ENCODE results near the gene HSD3B1.

Gene HSD3B1

GRCh38 chr1:119506941-119507340, at the start of gene HSD3B1:
Gene HSD3B1 (plus strand): TSS chr1:119507210. CDS start chr1:119507477, 267 bp downstream.
- Histone ChIP-seq H3K4me3 (ENCODE audit: low read length) (no peak within 1 kb of the TSS), H3K4me1 (ENCODE audit: control insufficient read depth, insufficient read depth, low read length) (peaks cover 4% of the 10 kb centered on the region), H3K9ac (ENCODE audit: low read length) (no peak within 1 kb of the TSS), H3K27me3 (replicated peaks; ENCODE audit: control insufficient read depth, insufficient read depth, low read length) (peaks cover 10% of the 10 kb centered on the region), H3K36me3 (ENCODE audit: control insufficient read depth, insufficient read depth, low read length, severe bottlenecking) (no peaks in the 10 kb centered on the region), H3K9me3 (ENCODE audit: control insufficient read depth, low read length) (no peaks in the 10 kb centered on the region)
- DNase-seq (ENCODE audit: low read depth), result no peak

DNA sequence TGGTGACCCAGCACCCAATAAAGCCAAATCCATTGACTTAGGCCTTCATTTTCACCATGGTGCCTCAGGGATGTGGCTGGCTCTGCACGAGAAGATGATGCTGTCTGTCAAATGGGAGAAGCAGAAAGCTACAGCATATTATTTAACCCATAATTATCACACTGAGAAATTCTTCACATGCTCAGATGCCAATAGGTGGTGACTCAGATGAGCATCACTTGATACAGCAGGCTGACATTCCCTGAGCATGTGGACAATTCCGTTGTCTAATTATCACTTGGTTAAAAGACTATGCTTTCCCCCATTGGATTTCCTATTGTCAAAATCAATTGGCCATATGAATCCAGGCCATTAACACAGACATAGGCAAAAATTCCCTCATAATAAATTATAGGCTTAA, 44.0 kb upstream of the HSD3B1 start:
- DNase-seq (ENCODE audit: low read depth), result no peak
- H3K36me3 ChIP-seq (ENCODE audit: control insufficient read depth, insufficient read depth, low read length, severe bottlenecking), result no peaks in the 10 kb centered on the region
- H3K9ac ChIP-seq (ENCODE audit: low read length), result no peak overlapping the region
- H3K4me1 ChIP-seq (ENCODE audit: control insufficient read depth, insufficient read depth, low read length), result peaks cover 5% of the 10 kb centered on the region
- peaks cover 5% of the 10 kb centered on the region for H3K9me3 ChIP-seq (ENCODE audit: control insufficient read depth, low read length)
- H3K27me3 ChIP-seq (replicated peaks; ENCODE audit: control insufficient read depth, insufficient read depth, low read length), result peaks cover 20% of the 10 kb centered on the region
- no peak overlapping the region for H3K4me3 ChIP-seq (ENCODE audit: low read length)

- Histone ChIP-seq H3K4me1 (ENCODE audit: control insufficient read depth, insufficient read depth, low read length) (peaks cover 10% of the 10 kb centered on the region), H3K9ac (ENCODE audit: low read length) (no peak overlapping the region)
Measured at GRCh38 chr1:119463569-119463968, 43.4 kb upstream of the HSD3B1 start.

GRCh38 chr1:119466445-119466844, 40.6 kb upstream of the HSD3B1 start:
- H3K4me1 ChIP-seq (ENCODE audit: control insufficient read depth, insufficient read depth, low read length), result peaks cover 10% of the 10 kb centered on the region
- no peaks in the 10 kb centered on the region for H3K9me3 ChIP-seq (ENCODE audit: control insufficient read depth, low read length)
- peaks cover 31% of the 10 kb centered on the region for H3K27me3 ChIP-seq (replicated peaks; ENCODE audit: control insufficient read depth, insufficient read depth, low read length)

More at GRCh38 chr1:119463569-119463968, 43.4 kb upstream of the HSD3B1 start:
- H3K27me3 ChIP-seq (replicated peaks; ENCODE audit: control insufficient read depth, insufficient read depth, low read length), result peaks cover 22% of the 10 kb centered on the region
- H3K36me3 ChIP-seq (ENCODE audit: control insufficient read depth, insufficient read depth, low read length, severe bottlenecking), result no peaks in the 10 kb centered on the region
- H3K9me3 ChIP-seq (ENCODE audit: control insufficient read depth, low read length), result peaks cover 5% of the 10 kb centered on the region
- DNase-seq (ENCODE audit: low read depth), result no peak
- H3K4me3 ChIP-seq (ENCODE audit: low read length), result no peak overlapping the region

DNA sequence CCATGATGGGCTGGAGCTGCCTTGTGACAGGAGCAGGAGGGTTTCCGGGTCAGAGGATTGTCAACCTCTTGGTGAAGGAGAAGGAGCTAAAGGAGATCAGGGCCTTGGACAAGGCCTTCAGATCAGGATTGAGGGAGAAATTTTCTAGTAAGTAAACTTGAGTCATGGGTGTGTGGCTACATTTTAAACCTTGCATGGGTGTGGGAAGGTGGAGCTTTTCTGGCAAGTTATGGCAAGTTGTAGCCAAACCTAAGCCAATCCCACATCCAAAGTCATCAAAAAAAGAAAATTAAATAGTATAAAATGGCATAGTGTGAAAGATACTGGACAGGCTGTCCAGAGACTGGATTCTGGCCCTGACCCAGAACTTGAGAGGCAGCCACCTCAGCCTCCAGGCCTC, 39.8 kb upstream of the HSD3B1 start:
- Histone ChIP-seq H3K9ac (ENCODE audit: low read length) (no peak overlapping the region), H3K36me3 (ENCODE audit: control insufficient read depth, insufficient read depth, low read length, severe bottlenecking) (no peaks in the 10 kb centered on the region), H3K4me1 (ENCODE audit: control insufficient read depth, insufficient read depth, low read length) (peaks cover 10% of the 10 kb centered on the region), H3K4me3 (ENCODE audit: low read length) (no peak overlapping the region), H3K27me3 (replicated peaks; ENCODE audit: control insufficient read depth, insufficient read depth, low read length) (peaks cover 35% of the 10 kb centered on the region), H3K9me3 (ENCODE audit: control insufficient read depth, low read length) (no peaks in the 10 kb centered on the region)
- no peak for DNase-seq (ENCODE audit: low read depth)

More at GRCh38 chr1:119466445-119466844, 40.6 kb upstream of the HSD3B1 start:
- no peaks in the 10 kb centered on the region for H3K36me3 ChIP-seq (ENCODE audit: control insufficient read depth, insufficient read depth, low read length, severe bottlenecking)
- DNase-seq (ENCODE audit: low read depth), result no peak
- H3K9ac ChIP-seq (ENCODE audit: low read length), result no peak overlapping the region
- H3K4me3 ChIP-seq (ENCODE audit: low read length), result no peak overlapping the region

GRCh38 chr1:119467857-119468668, 38.9 kb upstream of the HSD3B1 start:
- peaks cover 43% of the 10 kb centered on the region for H3K27me3 ChIP-seq (replicated peaks; ENCODE audit: control insufficient read depth, insufficient read depth, low read length)
- H3K4me3 ChIP-seq (ENCODE audit: low read length), result no peak overlapping the region
- H3K9ac ChIP-seq (ENCODE audit: low read length), result no peak overlapping the region
- peaks cover 10% of the 10 kb centered on the region for H3K4me1 ChIP-seq (ENCODE audit: control insufficient read depth, insufficient read depth, low read length)
- no peak for DNase-seq (ENCODE audit: low read depth)
- H3K9me3 ChIP-seq (ENCODE audit: control insufficient read depth, low read length), result no peaks in the 10 kb centered on the region
- no peaks in the 10 kb centered on the region for H3K36me3 ChIP-seq (ENCODE audit: control insufficient read depth, insufficient read depth, low read length, severe bottlenecking)

- Histone ChIP-seq H3K9ac (ENCODE audit: low read length) (no peak overlapping the region), H3K4me1 (ENCODE audit: control insufficient read depth, insufficient read depth, low read length) (peaks cover 10% of the 10 kb centered on the region), H3K4me3 (ENCODE audit: low read length) (no peak overlapping the region), H3K36me3 (ENCODE audit: control insufficient read depth, insufficient read depth, low read length, severe bottlenecking) (no peaks in the 10 kb centered on the region), H3K27me3 (replicated peaks; ENCODE audit: control insufficient read depth, insufficient read depth, low read length) (peaks cover 52% of the 10 kb centered on the region), H3K9me3 (ENCODE audit: control insufficient read depth, low read length) (no peaks in the 10 kb centered on the region)
- no peak for DNase-seq (ENCODE audit: low read depth)
Measured at GRCh38 chr1:119469741-119470140, 37.3 kb upstream of the HSD3B1 start.

GRCh38 chr1:119470377-119470776, 36.6 kb upstream of the HSD3B1 start:
- Histone ChIP-seq H3K9me3 (ENCODE audit: control insufficient read depth, low read length) (no peaks in the 10 kb centered on the region), H3K27me3 (replicated peaks; ENCODE audit: control insufficient read depth, insufficient read depth, low read length) (peaks cover 58% of the 10 kb centered on the region), H3K4me1 (ENCODE audit: control insufficient read depth, insufficient read depth, low read length) (peaks cover 10% of the 10 kb centered on the region), H3K36me3 (ENCODE audit: control insufficient read depth, insufficient read depth, low read length, severe bottlenecking) (no peaks in the 10 kb centered on the region), H3K9ac (ENCODE audit: low read length) (no peak overlapping the region), H3K4me3 (ENCODE audit: low read length) (no peak overlapping the region)
- DNase-seq (ENCODE audit: low read depth), result no peak

GRCh38 chr1:119470958-119471357, 36.1 kb upstream of the HSD3B1 start:
- Histone ChIP-seq H3K9me3 (ENCODE audit: control insufficient read depth, low read length) (no peaks in the 10 kb centered on the region), H3K4me3 (ENCODE audit: low read length) (no peak overlapping the region), H3K36me3 (ENCODE audit: control insufficient read depth, insufficient read depth, low read length, severe bottlenecking) (no peaks in the 10 kb centered on the region), H3K9ac (ENCODE audit: low read length) (no peak overlapping the region), H3K4me1 (ENCODE audit: control insufficient read depth, insufficient read depth, low read length) (peaks cover 10% of the 10 kb centered on the region), H3K27me3 (replicated peaks; ENCODE audit: control insufficient read depth, insufficient read depth, low read length) (peaks cover 61% of the 10 kb centered on the region)
- DNase-seq (ENCODE audit: low read depth), result no peak

DNA sequence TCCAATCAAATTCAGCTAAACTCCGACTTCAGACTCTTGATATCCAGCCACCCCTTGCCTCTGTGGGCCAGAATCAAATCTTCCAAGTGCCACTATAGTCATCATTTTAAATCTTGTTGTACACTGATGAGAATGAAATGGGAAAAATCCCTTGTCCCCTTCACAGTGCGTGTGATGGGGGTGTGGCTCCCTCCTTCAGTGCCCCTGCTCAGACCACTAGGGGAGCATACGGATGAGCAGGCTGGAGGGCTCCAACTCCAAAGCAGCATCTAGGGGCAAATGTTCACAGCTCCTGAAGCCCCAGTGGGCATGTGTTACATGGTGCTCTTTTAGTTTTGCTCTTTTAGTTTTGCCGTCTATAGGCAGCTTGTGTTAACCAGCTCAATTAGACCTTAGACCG, 35.4 kb upstream of the HSD3B1 start:
- no peaks in the 10 kb centered on the region for H3K9me3 ChIP-seq (ENCODE audit: control insufficient read depth, low read length)
- no peaks in the 10 kb centered on the region for H3K36me3 ChIP-seq (ENCODE audit: control insufficient read depth, insufficient read depth, low read length, severe bottlenecking)
- H3K4me3 ChIP-seq (ENCODE audit: low read length), result no peak overlapping the region
- H3K4me1 ChIP-seq (ENCODE audit: control insufficient read depth, insufficient read depth, low read length), result peaks cover 10% of the 10 kb centered on the region
- no peak for DNase-seq (ENCODE audit: low read depth)
- no peak overlapping the region for H3K9ac ChIP-seq (ENCODE audit: low read length)
- peaks cover 58% of the 10 kb centered on the region for H3K27me3 ChIP-seq (replicated peaks; ENCODE audit: control insufficient read depth, insufficient read depth, low read length)

DNA sequence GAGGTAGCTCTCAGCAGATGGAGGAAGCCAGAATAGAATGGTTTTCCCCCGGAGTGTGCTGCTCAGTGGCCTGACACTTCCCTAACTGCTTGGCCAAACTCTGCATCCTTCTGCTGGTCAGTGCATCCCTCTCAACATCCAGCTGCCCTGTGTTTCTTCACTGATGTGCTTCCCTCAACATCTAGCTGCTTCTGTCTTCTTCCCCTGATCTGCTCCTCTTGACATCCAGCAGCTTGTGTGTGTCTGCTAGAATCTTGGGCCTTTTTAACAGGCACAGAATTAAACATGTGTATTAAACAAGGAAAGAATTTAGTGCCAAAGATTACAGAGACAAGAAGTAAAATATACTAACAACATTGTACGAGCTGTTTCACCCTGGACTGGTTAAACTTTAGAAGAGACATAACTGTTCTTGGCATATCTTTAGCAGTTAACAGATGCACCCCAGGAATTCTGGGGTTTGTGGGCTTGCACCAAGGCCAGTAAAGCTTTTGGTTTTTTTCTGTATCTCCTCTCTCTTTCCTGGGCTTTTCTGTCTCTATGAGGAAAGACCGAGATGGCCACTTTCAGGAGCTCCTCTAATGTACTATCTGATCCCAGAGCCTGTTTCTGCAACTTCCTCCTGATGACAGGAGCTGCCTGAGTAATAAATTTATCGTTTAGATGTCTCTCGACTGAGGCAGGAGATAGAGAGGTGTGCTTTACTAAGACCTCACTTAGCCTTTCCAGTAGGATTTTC, 34.8 kb upstream of the HSD3B1 start:
- no peak overlapping the region for H3K4me3 ChIP-seq (ENCODE audit: low read length)
- H3K36me3 ChIP-seq (ENCODE audit: control insufficient read depth, insufficient read depth, low read length, severe bottlenecking), result no peaks in the 10 kb centered on the region
- peaks cover 53% of the 10 kb centered on the region for H3K27me3 ChIP-seq (replicated peaks; ENCODE audit: control insufficient read depth, insufficient read depth, low read length)
- no peak for DNase-seq (ENCODE audit: low read depth)
- peaks cover 10% of the 10 kb centered on the region for H3K4me1 ChIP-seq (ENCODE audit: control insufficient read depth, insufficient read depth, low read length)
- H3K9me3 ChIP-seq (ENCODE audit: control insufficient read depth, low read length), result no peaks in the 10 kb centered on the region
- H3K9ac ChIP-seq (ENCODE audit: low read length), result no peak overlapping the region
